Smooth muscle cell (in vitro differentiated cells): ENCODE results near the gene GRM7. TPM values are rescaled to one million over a fixed set of nuclear protein-coding genes. Genes with fewer than 3 reads are reported as not detected.

Source experiments
- DNase-seq: peaks from one replicate; lab custom pipeline; 2025; ENCODE audit not compliant: unreplicated experiment; lab: John Stamatoyannopoulos, UW
- H2AFZ ChIP-seq: fragments of 200-600 bp; sonication (generic); 2 replicates; pipeline ENCODE4 v1.6.0; 2016; ENCODE audit warnings: antibody characterized with exemption, low read depth, mild to moderate bottlenecking
- H3F3A ChIP-seq: fragments of 200-600 bp; sonication (generic); 2 replicates; pipeline ENCODE4 v1.6.0; 2017; ENCODE audit warnings: antibody characterized with exemption, low read depth
- H3K27ac ChIP-seq: fragments of 200-600 bp; sonication (generic); 2 replicates; pipeline ENCODE4 v1.5.1; 2016; ENCODE audit warnings: low read depth, mild to moderate bottlenecking
- H3K27me3 ChIP-seq: fragments of 200-600 bp; sonication (generic); 2 replicates; pipeline ENCODE4 v1.6.1; 2016; ENCODE audit warnings: low read depth, mild to moderate bottlenecking
- H3K36me3 ChIP-seq: fragments of 200-600 bp; sonication (generic); 2 replicates; pipeline ENCODE4 v1.5.1; 2016; ENCODE audit warnings: low read depth
- H3K4me1 ChIP-seq: fragments of 200-600 bp; sonication (generic); 2 replicates; pipeline ENCODE4 v1.5.1; 2016; ENCODE audit warnings: low read depth
- H3K4me2 ChIP-seq: fragments of 200-600 bp; sonication (generic); 2 replicates; pipeline ENCODE4 v1.6.0; 2016; ENCODE audit warnings: mild to moderate bottlenecking
- H3K4me3 ChIP-seq: fragments of 200-600 bp; sonication (generic); 2 replicates; pipeline ENCODE4 v1.5.1; 2016; ENCODE audit warnings: mild to moderate bottlenecking
- H3K79me2 ChIP-seq: fragments of 200-600 bp; sonication (generic); 2 replicates; pipeline ENCODE4 v1.6.0; 2016; ENCODE audit warnings: low read depth, mild to moderate bottlenecking
- H3K9ac ChIP-seq: fragments of 200-600 bp; sonication (generic); 2 replicates; pipeline ENCODE4 v1.6.0; 2016; ENCODE audit warnings: low read depth
- H3K9me3 ChIP-seq: fragments of 200-600 bp; sonication (generic); replicated peaks from 2 replicates; pipeline ENCODE4 v1.5.1; 2016; ENCODE audit warnings: low read depth
- H4K20me1 ChIP-seq: fragments of 200-600 bp; sonication (generic); 2 replicates; pipeline ENCODE4 v1.6.0; 2016; ENCODE audit warnings: low read depth
- WGBS: methylation state at CpG from one replicate; pipeline ENCODE4 v1.1.7; 2016; ENCODE audit warnings: low lambda C conversion rate; 5-methylcytosine and 5-hydroxymethylcytosine counted together
- polyA plus RNA-seq: library from polyadenylated mRNA; unstranded; fragments of >200 nt; fragmentation: Nextera tagmentation; extraction: Ambion mirVana; gene quantifications from 2 replicates; pipeline ENCODE4 v1.2.1, GENCODE V29; 2016
- total RNA-seq: library from RNA; depleted of rRNA; stranded (reverse); fragments of >200 nt; gene quantifications from 2 replicates; pipeline ENCODE4 v1.2.3, GENCODE V29; 2014
- TF ChIP-seq, protein P1 (sequence below): fragments of 200-600 bp; sonication (generic); IDR thresholded peaks from 2 replicates; pipeline ENCODE4 v1.5.1; 2017; ENCODE audit warnings: borderline replicate concordance, mild to moderate bottlenecking, antibody characterized with exemption; ENCODE audit not compliant: insufficient read depth, poor library complexity, severe bottlenecking

Gene GRM7
- total and polyA plus RNA-seq, 2 experiments from 2014 or later: not detected

DNA sequence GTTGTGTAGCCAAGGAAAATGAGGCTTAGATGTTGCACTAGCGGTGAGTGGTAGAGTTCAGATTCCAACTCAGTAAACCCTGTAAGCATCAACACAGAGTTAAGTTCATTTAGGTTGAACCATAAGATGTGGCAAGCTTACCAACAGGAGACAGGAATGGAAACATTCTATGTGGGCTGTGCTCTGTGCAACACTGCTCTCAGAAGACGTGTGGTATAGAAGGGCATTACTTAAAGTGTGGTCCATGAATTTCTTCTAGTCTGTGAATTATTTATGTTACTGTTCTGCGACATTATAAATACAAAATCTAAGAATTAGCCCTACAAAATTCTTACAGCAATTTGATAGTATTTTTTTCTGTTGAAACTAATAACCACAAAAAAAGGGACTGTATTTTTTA lies 213.3 kb downstream of the GRM7 start:
- H3K36me3 ChIP-seq: no peaks in the 10 kb centered on the region
- no peaks in the 10 kb centered on the region for H3F3A ChIP-seq
- H3K27me3 ChIP-seq: no peaks in the 10 kb centered on the region
- H3K4me1 ChIP-seq: no peaks in the 10 kb centered on the region
- no peak overlapping the region for H2AFZ ChIP-seq
- no peaks in the 10 kb centered on the region for H4K20me1 ChIP-seq
- no peaks in the 10 kb centered on the region for H3K9me3 ChIP-seq
- no peak overlapping the region for H3K4me3 ChIP-seq
- no peak for DNase-seq
- H3K27ac ChIP-seq: no peak overlapping the region
- 79% methylated on average over 3 of the region's 3 CpGs for WGBS
- TF ChIP-seq, protein P1, sequence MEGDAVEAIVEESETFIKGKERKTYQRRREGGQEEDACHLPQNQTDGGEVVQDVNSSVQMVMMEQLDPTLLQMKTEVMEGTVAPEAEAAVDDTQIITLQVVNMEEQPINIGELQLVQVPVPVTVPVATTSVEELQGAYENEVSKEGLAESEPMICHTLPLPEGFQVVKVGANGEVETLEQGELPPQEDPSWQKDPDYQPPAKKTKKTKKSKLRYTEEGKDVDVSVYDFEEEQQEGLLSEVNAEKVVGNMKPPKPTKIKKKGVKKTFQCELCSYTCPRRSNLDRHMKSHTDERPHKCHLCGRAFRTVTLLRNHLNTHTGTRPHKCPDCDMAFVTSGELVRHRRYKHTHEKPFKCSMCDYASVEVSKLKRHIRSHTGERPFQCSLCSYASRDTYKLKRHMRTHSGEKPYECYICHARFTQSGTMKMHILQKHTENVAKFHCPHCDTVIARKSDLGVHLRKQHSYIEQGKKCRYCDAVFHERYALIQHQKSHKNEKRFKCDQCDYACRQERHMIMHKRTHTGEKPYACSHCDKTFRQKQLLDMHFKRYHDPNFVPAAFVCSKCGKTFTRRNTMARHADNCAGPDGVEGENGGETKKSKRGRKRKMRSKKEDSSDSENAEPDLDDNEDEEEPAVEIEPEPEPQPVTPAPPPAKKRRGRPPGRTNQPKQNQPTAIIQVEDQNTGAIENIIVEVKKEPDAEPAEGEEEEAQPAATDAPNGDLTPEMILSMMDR: no peak
- no peaks in the 10 kb centered on the region for H3K79me2 ChIP-seq
- no peak overlapping the region for H3K9ac ChIP-seq
- no peak overlapping the region for H3K4me2 ChIP-seq

DNA sequence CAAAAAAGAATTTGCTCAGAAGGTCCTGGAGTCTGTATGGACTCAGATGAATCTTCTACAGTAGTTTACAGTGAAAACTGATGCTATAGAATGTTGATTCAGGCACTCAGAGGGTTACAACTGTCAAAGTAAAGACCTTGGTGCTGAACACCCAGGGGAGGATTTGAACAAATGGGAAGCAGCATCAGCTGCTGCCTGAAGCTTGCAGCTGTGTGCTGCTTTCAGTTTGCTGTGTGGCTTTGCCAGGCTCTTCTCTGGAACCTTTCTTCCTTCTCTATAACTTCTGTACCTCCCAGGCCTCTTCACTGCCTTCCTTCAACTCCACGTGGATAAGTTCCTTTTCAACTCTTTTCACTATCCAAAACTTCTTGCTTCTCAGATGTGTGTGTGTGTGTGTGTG lies 214.2 kb downstream of the GRM7 start:
- Histone ChIP-seq H3K27ac (no peak overlapping the region), H3F3A (no peaks in the 10 kb centered on the region), H3K27me3 (no peaks in the 10 kb centered on the region), H3K79me2 (no peaks in the 10 kb centered on the region), H2AFZ (no peak overlapping the region), H3K9ac (no peak overlapping the region), H3K4me1 (no peaks in the 10 kb centered on the region), H3K9me3 (no peaks in the 10 kb centered on the region), H3K4me2 (no peak overlapping the region), H4K20me1 (no peaks in the 10 kb centered on the region), H3K4me3 (no peak overlapping the region), H3K36me3 (no peaks in the 10 kb centered on the region)
- 38% methylated on average over 1 of the region's 1 CpG for WGBS
- TF ChIP-seq, protein P1: no peak
- no peak for DNase-seq

DNA sequence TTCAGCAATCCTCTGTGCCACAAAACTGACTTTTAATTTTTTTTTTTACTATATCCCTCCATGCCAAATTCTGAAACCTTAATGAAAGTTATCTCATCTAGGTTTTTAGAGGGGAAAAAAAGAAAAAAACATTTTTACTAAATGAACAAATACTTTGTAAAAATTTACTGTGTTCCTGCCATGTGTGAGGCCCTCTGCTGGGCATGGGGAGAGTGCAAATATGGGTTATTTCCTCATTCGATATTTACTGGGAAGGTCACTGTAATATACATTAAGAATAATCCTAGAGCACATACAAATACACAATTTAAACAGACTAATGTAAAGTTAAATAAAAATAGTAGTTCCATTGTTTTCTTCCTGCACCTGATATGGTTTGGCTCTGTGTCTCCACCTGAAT lies 215.0 kb downstream of the GRM7 start:
- Histone ChIP-seq H3F3A (no peaks in the 10 kb centered on the region), H2AFZ (no peak overlapping the region), H3K9ac (no peak overlapping the region), H3K4me3 (no peak overlapping the region), H3K27me3 (no peaks in the 10 kb centered on the region), H3K9me3 (no peaks in the 10 kb centered on the region), H3K4me1 (no peaks in the 10 kb centered on the region), H3K27ac (no peak overlapping the region), H3K4me2 (no peak overlapping the region), H3K36me3 (no peaks in the 10 kb centered on the region), H3K79me2 (no peaks in the 10 kb centered on the region), H4K20me1 (no peaks in the 10 kb centered on the region)
- WGBS: 68% methylated on average over 1 of the region's 1 CpG
- DNase-seq: no peak
- TF ChIP-seq, protein P1: peak; percentile 40

DNA sequence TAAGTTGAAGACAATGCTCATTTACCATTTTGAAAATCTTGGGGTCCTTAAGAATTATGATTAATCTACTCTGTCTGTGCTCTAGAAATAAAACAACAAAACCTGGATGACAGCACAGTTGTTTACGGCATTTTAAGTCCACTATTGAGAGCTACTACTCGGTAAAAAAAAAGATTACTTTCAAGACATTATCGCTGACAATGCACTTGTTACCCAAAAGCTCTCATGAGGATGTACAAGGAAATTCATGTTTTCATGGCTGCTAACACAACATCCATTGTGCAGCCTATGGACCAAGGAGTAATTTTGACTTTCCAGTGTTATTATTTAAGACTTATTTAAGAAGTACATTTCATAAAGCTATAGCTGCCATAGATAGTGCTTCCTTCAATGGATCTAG lies 221.3 kb downstream of the GRM7 start:
- Histone ChIP-seq H3K27ac (no peak overlapping the region), H3K27me3 (no peaks in the 10 kb centered on the region), H2AFZ (no peak overlapping the region), H4K20me1 (no peaks in the 10 kb centered on the region), H3F3A (no peaks in the 10 kb centered on the region), H3K9ac (no peak overlapping the region), H3K4me3 (no peak overlapping the region), H3K36me3 (no peaks in the 10 kb centered on the region), H3K9me3 (no peaks in the 10 kb centered on the region), H3K79me2 (no peaks in the 10 kb centered on the region), H3K4me2 (no peak overlapping the region), H3K4me1 (no peaks in the 10 kb centered on the region)
- TF ChIP-seq, protein P1: no peak
- 95% methylated on average over 3 of the region's 3 CpGs for WGBS
- DNase-seq: no peak
